ENCODE data around the gene VWA3B. TPM values are rescaled to one million over a fixed set of nuclear protein-coding genes. Genes with fewer than 3 reads are reported as not detected.

Gene VWA3B
- total and polyA plus RNA-seq, 2 of the 4 experiments (the other 2 are of a cell fraction), result not detected

- Histone ChIP-seq H4K5ac (ENCODE audit: low read depth, low read length) (no peak overlapping the region), H2BK5ac (ENCODE audit: low read depth, low read length, poor library complexity, severe bottlenecking) (no peak overlapping the region), H3K27ac (ENCODE audit: insufficient read depth, low read length) (no peak overlapping the region), H4K20me1 (ENCODE audit: insufficient read depth, low read length) (no peaks in the 10 kb centered on the region), H3K18ac (ENCODE audit: low read depth, low read length) (no peak overlapping the region), H3K9me1 (ENCODE audit: insufficient read depth, low read length) (no peaks in the 10 kb centered on the region), H2BK20ac (ENCODE audit: low read depth, low read length) (no peak overlapping the region), H2AK5ac (ENCODE audit: low read depth, low read length) (no peak overlapping the region), H3K36me3 (ENCODE audit: control insufficient read depth, insufficient read depth, low read length) (no peaks in the 10 kb centered on the region), H2BK15ac (ENCODE audit: low read depth, low read length) (no peak overlapping the region), H3K4me1 (ENCODE audit: control insufficient read depth, insufficient read depth, low read length) (no peaks in the 10 kb centered on the region), H2AK9ac (replicated peaks; ENCODE audit: low read depth, low read length, poor library complexity) (no peak overlapping the region), H3K9me3 (ENCODE audit: control insufficient read depth, insufficient read depth, low read length) (no peaks in the 10 kb centered on the region), H3K4me3 (ENCODE audit: insufficient read depth, low read depth, low read length) (no peak overlapping the region), H3K23ac (ENCODE audit: low read depth, low read length) (no peak overlapping the region), H3K79me1 (ENCODE audit: low read depth in 1 of 2, low read length in 2 of 2) (no peaks in the 10 kb centered on the region), H3K4ac (ENCODE audit: low read depth, low read length) (no peak overlapping the region), H3K4me2 (ENCODE audit: low read depth, low read length) (no peak overlapping the region), H2AFZ (replicated peaks; ENCODE audit: low read length, poor library complexity) (no peak overlapping the region), H2BK120ac (ENCODE audit: low read depth, low read length) (no peak overlapping the region), H4K91ac (ENCODE audit: insufficient read depth, low read depth, low read length) (no peak overlapping the region), H3K14ac (replicated peaks; ENCODE audit: low read depth, low read length) (no peak overlapping the region), H3K56ac (ENCODE audit: extremely low read depth, insufficient read depth, low read length) (no peak overlapping the region), H4K8ac (ENCODE audit: low read depth in 2 of 2, low read length in 2 of 2) (no peak overlapping the region), H3K9ac (ENCODE audit: low read depth, low read length) (no peak overlapping the region), H3K27me3 (ENCODE audit: control insufficient read depth, insufficient read depth, low read length) (peaks cover 12% of the 10 kb centered on the region)
- ATAC-seq (ENCODE audit: low read depth) (no peak), DNase-seq (no peak)
- BruUV-seq (replicated peaks), result no TSS peak
- dilution Hi-C loops (cut with HindIII; ENCODE audit: low sequenced_read_pairs, unreplicated experiment), result no loop called here
- WGBS, 2 experiments (ENCODE audit: extremely low coverage in 2 of 2, insufficient read length in 1 of 2), result no CpG with 5 or more reads among the region's 2 CpGs
- TF ChIP-seq MAZ (IDR thresholded peaks at IDR 0.05; ENCODE audit: borderline replicate concordance, low read depth, low read length) (no peak), CEBPB (IDR thresholded peaks at IDR 0.05; ENCODE audit: low read depth, low read length) (no peak), MAFK (IDR thresholded peaks at IDR 0.05; ENCODE audit: low read depth, low read length) (no peak), CHD1 (IDR thresholded peaks at IDR 0.05; ENCODE audit: low read depth, low read length) (no peak), FOS (IDR thresholded peaks at IDR 0.05; ENCODE audit: low read depth, low read length) (no peak)
- ChIA-PET POLR2A (ENCODE audit: unreplicated experiment) (no interaction called here), CTCF (no interaction called here)
- in situ Hi-C loops (cut with MboI; ENCODE audit: low sequenced_read_pairs), result no loop called here
- intact Hi-C loops (cut with micrococcal nuclease), result no loop called here
Observed at GRCh38 chr2:98167916-98168315, 80.9 kb downstream of the VWA3B start.

Measured in IMR-90 (cell line).